HCT116 (cell line): ENCODE data around the gene SPIB. TPM values are rescaled to one million over a fixed set of nuclear protein-coding genes. Genes with fewer than 3 reads are reported as not detected.

ENCODE experiments used
- ATAC-seq: fragments of 200-7000 bp; cut with Tn5 transposase; 2 replicates; pipeline ENCODE4 v1.9.1; 2020; ENCODE audit warnings: mild to moderate bottlenecking, moderate library complexity
- BruUV-seq: library from RNA; stranded (reverse); fragments of 400-500 nt; replicated peaks from 2 replicates; lab custom pipeline; 2021; lab: Mats Ljungman, UMichigan
- CTCF ChIA-PET: fragments of 300-600 bp; sonication (Branson Sonifier 250); formaldehyde crosslinking; loops from one replicate; lab custom pipeline; 2021; ENCODE audit warnings: antibody characterized with exemption; lab: Charles Lee
- POLR2A ChIA-PET: fragments of 300-600, 350-600 bp; sonication (Branson Sonifier 250); formaldehyde crosslinking; loops from one replicate; lab custom pipeline; 2021; ENCODE audit warnings: antibody characterized with exemption; lab: Charles Lee
- RAD21 ChIA-PET, 2 experiments: fragments of 300-600 bp; sonication (Branson Sonifier 250); formaldehyde crosslinking; loops; one replicate each; lab custom pipeline; 2023; ENCODE audit warnings: low total read pairs in 2 of 2; ENCODE audit not compliant: uncharacterized antibody in 2 of 2, unreplicated experiment in 2 of 2, low non-redundant PET in 1 of 2; lab: Charles Lee
- DNase-seq: peaks from one replicate; pipeline ENCODE4 v3.0.0-alpha.2; 2010; ENCODE audit warnings: low read depth, low spot score
- H2AFZ ChIP-seq: fragments of 200-600 bp; shearing (Covaris generic), sonication (generic); 2 replicates; pipeline ENCODE4 v1.6.1; 2017; ENCODE audit warnings: low read depth, mixed run types, mixed read lengths, antibody characterized with exemption, low read length; ENCODE audit not compliant: poor library complexity, severe bottlenecking
- H3K27ac ChIP-seq: 2 replicates; pipeline ENCODE4 v1.5.1; 2012; ENCODE audit warnings: low read depth, low read length
- H3K27me3 ChIP-seq: fragments of 200-600 bp; sonication (generic); 2 replicates; pipeline ENCODE4 v1.6.1; 2016; ENCODE audit warnings: mixed run types, low read length, mixed read lengths; ENCODE audit not compliant: insufficient read depth
- H3K36me3 ChIP-seq, 2 experiments: fragments of 200-500 bp in 1 of 2; fragments of 200-600 bp in 1 of 2; sonication (Bioruptor generic) in 1 of 2; sonication (generic) in 1 of 2; 2 replicates each; pipeline versions ENCODE4 v1.5.1 to v1.6.1; 2014 to 2016; ENCODE audit warnings: low read length in 2 of 2, inconsistent platforms in 1 of 2, mixed read lengths in 1 of 2, mixed run types in 1 of 2; ENCODE audit not compliant: insufficient read depth in 2 of 2, control insufficient read depth in 1 of 2
- H3K4me1 ChIP-seq, 2 experiments: fragments of 200-600 bp in 1 of 2; sonication (generic) in 1 of 2; 2 replicates each; pipeline versions ENCODE4 v1.5.1 to v1.6.1; 2012 to 2017; ENCODE audit warnings: low read length in 2 of 2, inconsistent platforms in 1 of 2, mild to moderate bottlenecking in 1 of 2, mixed read lengths in 1 of 2, mixed run types in 1 of 2, moderate library complexity in 1 of 2; ENCODE audit not compliant: insufficient read depth in 2 of 2, control insufficient read depth in 1 of 2
- H3K4me2 ChIP-seq: fragments of 200-600 bp; sonication (generic); 2 replicates; pipeline ENCODE4 v1.6.1; 2017; ENCODE audit warnings: mixed run types, low read length, mixed read lengths
- H3K4me3 ChIP-seq, 2 experiments: fragments of 200-600 bp in 1 of 2; sonication (generic) in 1 of 2; replicated peaks in 1 of 2; 2 replicates each; pipeline ENCODE4 v1.5.1; 2011 to 2016; ENCODE audit warnings: low read length in 2 of 2, control low read depth in 1 of 2, low read depth in 1 of 2, mild to moderate bottlenecking in 1 of 2, mixed read lengths in 1 of 2, mixed run types in 1 of 2
- H3K79me2 ChIP-seq: fragments of 200-600 bp; sonication (generic); 2 replicates; pipeline ENCODE4 v1.6.1; 2017; ENCODE audit warnings: mild to moderate bottlenecking, mixed run types, low read length, moderate library complexity, mixed read lengths; ENCODE audit not compliant: insufficient read depth
- H3K9ac ChIP-seq: fragments of 200-600 bp; sonication (generic); 2 replicates; pipeline ENCODE4 v1.6.1; 2016; ENCODE audit warnings: low read length, mixed read lengths
- H3K9me2 ChIP-seq: fragments of 200-600 bp; sonication (generic), shearing (Covaris generic); 2 replicates; pipeline ENCODE4 v1.6.1; 2017; ENCODE audit warnings: mixed run types, mild to moderate bottlenecking, moderate library complexity; ENCODE audit not compliant: insufficient read depth
- H3K9me3 ChIP-seq, 2 experiments: fragments of 200-500 bp in 1 of 2; fragments of 200-600 bp in 1 of 2; sonication (Bioruptor generic) in 1 of 2; sonication (generic) in 1 of 2; 2 replicates each; pipeline ENCODE4 v1.6.1; 2014 to 2017; ENCODE audit warnings: low read length in 2 of 2, mixed read lengths in 2 of 2, inconsistent platforms in 1 of 2, low read depth in 1 of 2, mild to moderate bottlenecking in 1 of 2, mixed run types in 1 of 2, moderate library complexity in 1 of 2; ENCODE audit not compliant: control insufficient read depth in 1 of 2, insufficient read depth in 1 of 2
- H4K20me1 ChIP-seq: fragments of 200-600 bp; sonication (generic), shearing (Covaris generic); 2 replicates; pipeline ENCODE4 v1.6.1; 2017; ENCODE audit warnings: mixed run types, mild to moderate bottlenecking, moderate library complexity; ENCODE audit not compliant: insufficient read depth
- CBX3 ChIP-seq: IDR thresholded peaks from 2 replicates; pipeline ENCODE4 v1.6.1; 2012; ENCODE audit warnings: low read depth
- CEBPB ChIP-seq: IDR thresholded peaks from 2 replicates; pipeline ENCODE4 v1.6.1; 2012; ENCODE audit warnings: low read depth
- EGR1 ChIP-seq: IDR thresholded peaks from 2 replicates; pipeline ENCODE4 v1.6.1; 2012; ENCODE audit warnings: low read depth
- ELF1 ChIP-seq: IDR thresholded peaks from 2 replicates; pipeline ENCODE4 v1.6.1; 2012; ENCODE audit warnings: low read depth, borderline replicate concordance
- EZH2phosphoT487 ChIP-seq: fragments of 200-600 bp; IDR thresholded peaks from 2 replicates; pipeline ENCODE4 v1.6.1; 2018; ENCODE audit warnings: antibody characterized with exemption, borderline replicate concordance
- FOSL1 ChIP-seq: IDR thresholded peaks from 2 replicates; pipeline ENCODE4 v1.6.1; 2012; ENCODE audit warnings: low read depth
- MAX ChIP-seq: IDR thresholded peaks from 2 replicates; pipeline ENCODE4 v1.6.1; 2012
- POLR2A ChIP-seq: IDR thresholded peaks from 2 replicates; pipeline ENCODE4 v1.7.0; 2011; ENCODE audit warnings: borderline replicate concordance; ENCODE audit not compliant: insufficient read depth, insufficient read length; ENCODE audit errors: extremely low read depth
- SRF ChIP-seq: IDR thresholded peaks from 2 replicates; pipeline ENCODE4 v1.6.1; 2012; ENCODE audit warnings: low read depth
- YY1 ChIP-seq: IDR thresholded peaks from 2 replicates; pipeline ENCODE4 v1.6.1; 2011; ENCODE audit warnings: low read length, low read depth, moderate library complexity, mild to moderate bottlenecking; ENCODE audit not compliant: insufficient replicate concordance; ENCODE audit errors: extremely low read depth
- intact Hi-C: fragments of 100-400 bp; cut with micrococcal nuclease; formaldehyde crosslinking; loops from 2 replicates; pipeline ENCODE4 v1.10.0; 2022
- total RNA-seq: library from RNA; stranded (reverse); gene quantifications from one replicate; pipeline ENCODE4 v1.2.1, GENCODE V29; 2021; ENCODE audit not compliant: unreplicated experiment
- TF ChIP-seq, protein P1 (sequence below): IDR thresholded peaks from 2 replicates; pipeline ENCODE4 v1.6.1; 2012

Gene SPIB
- total RNA-seq, 1 experiment from 2014 or later: 0.96 TPM

- DNase-seq: no peak
- TF ChIP-seq YY1 (no peak), EZH2phosphoT487 (no peak)
- RAD21 ChIA-PET: no interaction called here
- H3K4me2 ChIP-seq: no peak overlapping the region
- no peak overlapping the region for H3K27ac ChIP-seq
- peaks cover 8 to 17% of the 10 kb centered on the region in 2 experiments for H3K36me3 ChIP-seq
- CTCF ChIA-PET: interaction anchor here (1.2 kb wide), 1 partner anchor 44 kb away, joined by 3 read pairs; no protein-coding TSS in a partner anchor
- H2AFZ ChIP-seq: no peak overlapping the region
- H3K79me2 ChIP-seq: no peaks in the 10 kb centered on the region
- intact Hi-C loops: no loop called here
- no peaks in the 10 kb centered on the region for H3K4me1 ChIP-seq
- H3K9me3 ChIP-seq: no peaks in the 10 kb centered on the region
- no peak overlapping the region for H3K4me3 ChIP-seq
- H3K27me3 ChIP-seq: no peaks in the 10 kb centered on the region
- POLR2A ChIA-PET: no interaction called here
- H3K9ac ChIP-seq: no peak overlapping the region
- no peak for ATAC-seq
- H3K9me2 ChIP-seq: no peaks in the 10 kb centered on the region
- H4K20me1 ChIP-seq: no peaks in the 10 kb centered on the region
- BruUV-seq: no TSS peak
Observed at GRCh38 chr19:50413096-50413495, 5.6 kb upstream of the SPIB start.

DNA sequence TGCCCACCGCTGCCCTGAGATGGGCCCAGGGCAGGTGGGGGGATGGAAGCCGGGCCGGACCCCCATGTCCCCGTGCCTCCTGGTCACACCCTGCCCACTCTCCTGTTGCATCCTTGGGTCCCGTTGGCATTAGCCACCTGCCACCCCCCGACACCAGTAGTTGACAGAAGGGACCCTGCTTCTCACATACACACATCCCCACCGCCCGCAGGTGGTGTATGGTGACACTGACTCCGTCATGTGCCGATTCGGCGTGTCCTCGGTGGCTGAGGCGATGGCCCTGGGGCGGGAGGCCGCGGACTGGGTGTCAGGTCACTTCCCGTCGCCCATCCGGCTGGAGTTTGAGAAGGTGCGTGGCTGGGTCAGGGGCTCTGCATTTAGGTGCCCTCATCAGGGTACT is 5.2 kb upstream of the SPIB start:
- Histone ChIP-seq H2AFZ (no peak overlapping the region), H3K79me2 (no peaks in the 10 kb centered on the region), H4K20me1 (no peaks in the 10 kb centered on the region), H3K27me3 (no peaks in the 10 kb centered on the region), H3K27ac (no peak overlapping the region), H3K9me3 (no peaks in the 10 kb centered on the region), H3K4me1 (no peaks in the 10 kb centered on the region), H3K4me2 (no peak overlapping the region), H3K4me3 (no peak overlapping the region), H3K9ac (no peak overlapping the region), H3K36me3 (peaks cover 8 to 17% of the 10 kb centered on the region in 2 experiments), H3K9me2 (no peaks in the 10 kb centered on the region)
- RAD21 ChIA-PET: no interaction called here
- TF ChIP-seq FOSL1 (no peak), EGR1 (no peak), ELF1 (no peak), CEBPB (no peak), SRF (no peak), MAX (no peak), CBX3 (no peak), POLR2A (no peak)
- TF ChIP-seq, protein P1, sequence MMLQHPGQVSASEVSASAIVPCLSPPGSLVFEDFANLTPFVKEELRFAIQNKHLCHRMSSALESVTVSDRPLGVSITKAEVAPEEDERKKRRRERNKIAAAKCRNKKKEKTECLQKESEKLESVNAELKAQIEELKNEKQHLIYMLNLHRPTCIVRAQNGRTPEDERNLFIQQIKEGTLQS: no peak
- CTCF ChIA-PET: interaction anchor here (1.2 kb wide), 1 partner anchor 45 kb away, joined by 3 read pairs; no protein-coding TSS in a partner anchor
- POLR2A ChIA-PET: no interaction called here
- no TSS peak for BruUV-seq
- intact Hi-C loops: no loop called here
- ATAC-seq: no peak
- no peak for DNase-seq
